Smooth muscle cell (in vitro differentiated cells): Measurements from ENCODE around the gene NACC1. TPM values are rescaled to one million over a fixed set of nuclear protein-coding genes. Genes with fewer than 3 reads are reported as not detected.

Experiments
- DNase-seq: peaks from one replicate; lab custom pipeline; 2025; ENCODE audit not compliant: unreplicated experiment; lab: John Stamatoyannopoulos, UW
- H2AFZ ChIP-seq: fragments of 200-600 bp; sonication (generic); 2 replicates; pipeline ENCODE4 v1.6.0; 2016; ENCODE audit warnings: antibody characterized with exemption, low read depth, mild to moderate bottlenecking
- H3F3A ChIP-seq: fragments of 200-600 bp; sonication (generic); 2 replicates; pipeline ENCODE4 v1.6.0; 2017; ENCODE audit warnings: antibody characterized with exemption, low read depth
- H3K27ac ChIP-seq: fragments of 200-600 bp; sonication (generic); 2 replicates; pipeline ENCODE4 v1.5.1; 2016; ENCODE audit warnings: low read depth, mild to moderate bottlenecking
- H3K27me3 ChIP-seq: fragments of 200-600 bp; sonication (generic); 2 replicates; pipeline ENCODE4 v1.6.1; 2016; ENCODE audit warnings: low read depth, mild to moderate bottlenecking
- H3K36me3 ChIP-seq: fragments of 200-600 bp; sonication (generic); 2 replicates; pipeline ENCODE4 v1.5.1; 2016; ENCODE audit warnings: low read depth
- H3K4me1 ChIP-seq: fragments of 200-600 bp; sonication (generic); 2 replicates; pipeline ENCODE4 v1.5.1; 2016; ENCODE audit warnings: low read depth
- H3K4me2 ChIP-seq: fragments of 200-600 bp; sonication (generic); 2 replicates; pipeline ENCODE4 v1.6.0; 2016; ENCODE audit warnings: mild to moderate bottlenecking
- H3K4me3 ChIP-seq: fragments of 200-600 bp; sonication (generic); 2 replicates; pipeline ENCODE4 v1.5.1; 2016; ENCODE audit warnings: mild to moderate bottlenecking
- H3K79me2 ChIP-seq: fragments of 200-600 bp; sonication (generic); 2 replicates; pipeline ENCODE4 v1.6.0; 2016; ENCODE audit warnings: low read depth, mild to moderate bottlenecking
- H3K9ac ChIP-seq: fragments of 200-600 bp; sonication (generic); 2 replicates; pipeline ENCODE4 v1.6.0; 2016; ENCODE audit warnings: low read depth
- H3K9me3 ChIP-seq: fragments of 200-600 bp; sonication (generic); replicated peaks from 2 replicates; pipeline ENCODE4 v1.5.1; 2016; ENCODE audit warnings: low read depth
- H4K20me1 ChIP-seq: fragments of 200-600 bp; sonication (generic); 2 replicates; pipeline ENCODE4 v1.6.0; 2016; ENCODE audit warnings: low read depth
- CTCF ChIP-seq: fragments of 200-600 bp; sonication (generic); IDR thresholded peaks from 2 replicates; pipeline ENCODE4 v1.5.1; 2017; ENCODE audit warnings: borderline replicate concordance, mild to moderate bottlenecking, antibody characterized with exemption; ENCODE audit not compliant: insufficient read depth, poor library complexity, severe bottlenecking
- WGBS: methylation state at CpG from one replicate; pipeline ENCODE4 v1.1.7; 2016; ENCODE audit warnings: low lambda C conversion rate; 5-methylcytosine and 5-hydroxymethylcytosine counted together
- polyA plus RNA-seq: library from polyadenylated mRNA; unstranded; fragments of >200 nt; fragmentation: Nextera tagmentation; extraction: Ambion mirVana; gene quantifications from 2 replicates; pipeline ENCODE4 v1.2.1, GENCODE V29; 2016
- total RNA-seq: library from RNA; depleted of rRNA; stranded (reverse); fragments of >200 nt; gene quantifications from 2 replicates; pipeline ENCODE4 v1.2.3, GENCODE V29; 2014

NACC1 gene
- total and polyA plus RNA-seq, 2 experiments from 2014 or later = 9.9 to 44.6 TPM

- Histone ChIP-seq H2AFZ (no peak overlapping the region), H4K20me1 (peaks cover 73% of the 10 kb centered on the region), H3K27ac (no peak overlapping the region), H3K4me3 (no peak overlapping the region), H3F3A (peaks cover 5% of the 10 kb centered on the region), H3K36me3 (no peaks in the 10 kb centered on the region), H3K4me2 (no peak overlapping the region), H3K4me1 (no peaks in the 10 kb centered on the region), H3K27me3 (no peaks in the 10 kb centered on the region), H3K9ac (no peak overlapping the region), H3K79me2 (peaks cover 54% of the 10 kb centered on the region), H3K9me3 (no peaks in the 10 kb centered on the region)
- WGBS = 98% methylated on average over 3 of the region's 3 CpGs
- no peak for DNase-seq
- no peak for TF ChIP-seq CTCF
Measured at GRCh38 chr19:13134626-13135025, 16.6 kb downstream of the NACC1 start.

DNA sequence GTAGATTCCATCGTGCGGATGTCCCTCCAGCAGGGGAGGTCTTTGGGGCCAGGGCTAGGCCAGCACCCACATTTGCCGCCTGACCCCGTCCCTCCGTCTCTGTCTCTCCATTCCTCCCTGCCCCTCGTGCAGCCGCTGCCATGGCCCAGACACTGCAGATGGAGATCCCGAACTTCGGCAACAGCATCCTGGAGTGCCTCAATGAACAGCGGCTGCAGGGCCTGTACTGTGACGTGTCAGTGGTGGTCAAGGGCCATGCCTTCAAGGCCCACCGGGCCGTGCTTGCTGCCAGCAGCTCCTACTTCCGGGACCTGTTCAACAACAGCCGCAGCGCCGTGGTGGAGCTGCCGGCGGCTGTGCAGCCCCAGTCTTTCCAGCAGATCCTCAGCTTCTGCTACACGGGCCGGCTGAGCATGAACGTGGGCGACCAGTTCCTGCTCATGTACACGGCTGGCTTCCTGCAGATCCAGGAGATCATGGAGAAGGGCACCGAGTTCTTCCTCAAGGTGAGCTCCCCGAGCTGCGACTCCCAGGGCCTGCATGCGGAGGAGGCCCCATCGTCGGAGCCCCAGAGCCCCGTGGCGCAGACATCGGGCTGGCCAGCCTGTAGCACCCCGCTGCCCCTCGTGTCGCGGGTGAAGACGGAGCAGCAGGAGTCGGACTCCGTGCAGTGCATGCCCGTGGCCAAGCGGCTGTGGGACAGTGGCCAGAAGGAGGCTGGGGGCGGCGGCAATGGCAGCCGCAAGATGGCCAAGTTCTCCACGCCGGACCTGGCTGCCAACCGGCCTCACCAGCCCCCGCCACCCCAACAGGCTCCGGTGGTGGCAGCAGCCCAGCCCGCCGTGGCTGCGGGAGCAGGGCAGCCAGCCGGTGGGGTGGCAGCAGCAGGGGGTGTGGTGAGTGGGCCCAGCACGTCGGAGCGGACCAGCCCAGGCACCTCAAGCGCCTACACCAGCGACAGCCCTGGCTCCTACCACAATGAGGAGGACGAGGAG lies 17.3 kb downstream of the NACC1 start:
- no peaks in the 10 kb centered on the region for H3K4me1 ChIP-seq
- no peak for DNase-seq
- H3K27ac ChIP-seq = no peak overlapping the region
- peaks cover 47% of the 10 kb centered on the region for H3K79me2 ChIP-seq
- peaks cover 66% of the 10 kb centered on the region for H4K20me1 ChIP-seq
- no peaks in the 10 kb centered on the region for H3K36me3 ChIP-seq
- no peaks in the 10 kb centered on the region for H3K9me3 ChIP-seq
- no peaks in the 10 kb centered on the region for H3K27me3 ChIP-seq
- H3K9ac ChIP-seq = no peak overlapping the region
- H3K4me3 ChIP-seq = no peak overlapping the region
- peaks cover 5% of the 10 kb centered on the region for H3F3A ChIP-seq
- WGBS = 98% methylated on average over 52 of the region's 60 CpGs
- no peak overlapping the region for H3K4me2 ChIP-seq
- no peak for TF ChIP-seq CTCF
- no peak overlapping the region for H2AFZ ChIP-seq

DNA sequence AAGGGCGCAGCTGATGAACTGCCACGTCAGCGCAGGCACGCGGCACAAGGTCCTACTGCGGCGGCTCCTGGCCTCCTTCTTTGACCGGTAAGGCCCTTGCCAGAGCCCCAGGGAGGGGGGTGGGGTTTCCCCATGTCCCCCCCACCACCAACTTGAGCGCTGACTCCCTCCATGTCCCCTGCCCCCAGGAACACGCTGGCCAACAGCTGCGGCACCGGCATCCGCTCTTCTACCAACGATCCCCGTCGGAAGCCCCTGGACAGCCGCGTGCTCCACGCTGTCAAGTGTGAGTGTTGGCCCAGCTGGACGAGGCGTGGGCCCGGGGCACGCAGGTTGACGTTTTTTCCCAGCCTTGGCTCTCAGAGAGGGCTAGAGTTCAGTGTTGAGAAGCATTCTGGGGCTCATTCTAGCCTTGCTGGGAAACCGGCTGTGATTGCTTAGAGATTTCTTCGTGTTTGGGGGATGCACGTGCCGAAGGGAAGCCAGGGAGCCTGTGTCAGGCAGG lies 19.3 kb downstream of the NACC1 start:
- Histone ChIP-seq H3K27ac (no peak overlapping the region), H3K4me3 (no peak overlapping the region), H3K79me2 (peaks cover 30% of the 10 kb centered on the region), H3K9me3 (no peaks in the 10 kb centered on the region), H3K36me3 (no peaks in the 10 kb centered on the region), H4K20me1 (peaks cover 51% of the 10 kb centered on the region), H3K9ac (no peak overlapping the region), H3K27me3 (no peaks in the 10 kb centered on the region), H3F3A (no peaks in the 10 kb centered on the region), H3K4me2 (no peak overlapping the region), H3K4me1 (no peaks in the 10 kb centered on the region), H2AFZ (no peak overlapping the region)
- no peak for DNase-seq
- WGBS = 98% methylated on average over 28 of the region's 28 CpGs
- no peak for TF ChIP-seq CTCF
